Dermis blood vessel endothelial cell (primary cell): ENCODE data around the gene THRAP3. TPM values are rescaled to one million over a fixed set of nuclear protein-coding genes. Genes with fewer than 3 reads are reported as not detected.

Source experiments
- total RNA-seq: library from RNA; depleted of rRNA; stranded (reverse); fragments of >200 nt; gene quantifications from 2 replicates; pipeline ENCODE4 v1.2.3, GENCODE V29; 2014

Gene THRAP3
- total RNA-seq, 1 donor from 2014 or later, result 96.0 TPM

Other genes with a start within 250 kb of the THRAP3 start
- gene TEKT2, start 140.3 kb upstream of the THRAP3 start, total RNA-seq, result 0.14 and 0.68 TPM in 2 replicates
- 43.1 and 52.9 TPM in 2 replicates for gene ADPRS, start 135.6 kb upstream of the THRAP3 start, total RNA-seq
- gene COL8A2, start 99.2 kb upstream of the THRAP3 start, total RNA-seq, result 3.0 and 3.2 TPM in 2 replicates
- gene TRAPPC3, start 75.0 kb upstream of the THRAP3 start, total RNA-seq, result 77.8 and 117 TPM in 2 replicates
- gene MAP7D1, start 68.3 kb upstream of the THRAP3 start, total RNA-seq, result 77.9 and 106 TPM in 2 replicates
- 0.74 and 1.5 TPM in 2 replicates for gene SH3D21, start 81.9 kb downstream of the THRAP3 start, total RNA-seq
- 105 and 192 TPM in 2 replicates for gene EVA1B, start 99.2 kb downstream of the THRAP3 start, total RNA-seq
- 20.4 and 57.0 TPM in 2 replicates for gene STK40, start 161.5 kb downstream of the THRAP3 start, total RNA-seq
- 9.9 and 13.0 TPM in 2 replicates for gene LSM10, start 173.5 kb downstream of the THRAP3 start, total RNA-seq
- 3.5 and 6.5 TPM in 2 replicates for gene OSCP1, start 226.0 kb downstream of the THRAP3 start, total RNA-seq
- gene MRPS15, start 239.9 kb downstream of the THRAP3 start, total RNA-seq, result 57.7 and 88.7 TPM in 2 replicates